ENCODE measurements around the gene INPP4B.
A peak's percentile ranks its signal among the peaks of the same experiment; 100 is the strongest.

DNA sequence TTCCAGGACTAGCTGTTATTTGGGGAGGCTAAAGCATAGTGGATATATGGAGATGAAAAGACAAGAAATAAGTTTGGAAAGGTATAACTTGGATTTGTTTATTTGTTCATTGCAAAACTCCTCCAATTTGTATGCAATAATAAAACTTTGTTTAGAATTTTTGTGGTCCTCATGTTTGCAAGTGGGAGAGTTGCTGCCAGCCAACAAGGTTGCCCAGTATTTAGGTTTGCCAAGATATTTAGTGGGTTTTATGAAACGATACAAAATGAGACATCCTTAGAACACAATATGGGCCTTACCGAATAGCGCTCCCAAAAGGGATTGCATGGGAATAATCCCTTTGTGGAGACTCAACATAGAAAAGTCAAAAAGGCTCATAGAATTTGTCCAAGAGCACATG is 162.1 kb downstream of the INPP4B start:
- TF ChIP-seq EZH2 (IDR thresholded peaks at IDR 0.05; ENCODE audit: low read length, unreplicated experiment) (no peak), EZH2phosphoT487 (IDR thresholded peaks at IDR 0.05; ENCODE audit: borderline replicate concordance, low read length) (no peak)
- TF ChIP-seq, protein P1, sequence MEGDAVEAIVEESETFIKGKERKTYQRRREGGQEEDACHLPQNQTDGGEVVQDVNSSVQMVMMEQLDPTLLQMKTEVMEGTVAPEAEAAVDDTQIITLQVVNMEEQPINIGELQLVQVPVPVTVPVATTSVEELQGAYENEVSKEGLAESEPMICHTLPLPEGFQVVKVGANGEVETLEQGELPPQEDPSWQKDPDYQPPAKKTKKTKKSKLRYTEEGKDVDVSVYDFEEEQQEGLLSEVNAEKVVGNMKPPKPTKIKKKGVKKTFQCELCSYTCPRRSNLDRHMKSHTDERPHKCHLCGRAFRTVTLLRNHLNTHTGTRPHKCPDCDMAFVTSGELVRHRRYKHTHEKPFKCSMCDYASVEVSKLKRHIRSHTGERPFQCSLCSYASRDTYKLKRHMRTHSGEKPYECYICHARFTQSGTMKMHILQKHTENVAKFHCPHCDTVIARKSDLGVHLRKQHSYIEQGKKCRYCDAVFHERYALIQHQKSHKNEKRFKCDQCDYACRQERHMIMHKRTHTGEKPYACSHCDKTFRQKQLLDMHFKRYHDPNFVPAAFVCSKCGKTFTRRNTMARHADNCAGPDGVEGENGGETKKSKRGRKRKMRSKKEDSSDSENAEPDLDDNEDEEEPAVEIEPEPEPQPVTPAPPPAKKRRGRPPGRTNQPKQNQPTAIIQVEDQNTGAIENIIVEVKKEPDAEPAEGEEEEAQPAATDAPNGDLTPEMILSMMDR (conservative IDR thresholded peaks at IDR 0.05; ENCODE audit: low read depth, low read length): 0 out of 2 replicates have a peak, but pooled peaks have one; percentile 13

Measured in PC-3 (cell line).